GM12878 (cell line): ENCODE measurements around the gene PTPRM. TPM values are rescaled to one million over a fixed set of nuclear protein-coding genes. Genes with fewer than 3 reads are reported as not detected.

Experiments
- ATAC-seq: fragments of 200-7000 bp; cut with Tn5 transposase; 3 replicates; pipeline ENCODE4 v1.9.1; 2020; ENCODE audit warnings: mild to moderate bottlenecking, moderate library complexity
- BruUV-seq: library from RNA; stranded (reverse); fragments of 400-500 nt; replicated peaks from 2 replicates; lab custom pipeline; 2021; lab: Mats Ljungman, UMichigan
- CTCF ChIA-PET: fragments of 300-600 bp; sonication (Branson Sonifier 250); formaldehyde crosslinking; extraction: SDS; loops from one replicate; lab custom pipeline; 2021; ENCODE audit warnings: inconsistent platforms; lab: Yijun Ruan, JAX
- POLR2A ChIA-PET: fragments of 350-600 bp; formaldehyde crosslinking; extraction: SDS; loops from one replicate; lab custom pipeline; 2021; ENCODE audit warnings: inconsistent platforms; lab: Charles Lee
- RAD21 ChIA-PET: fragments of 300-600 bp; sonication (Branson Sonifier 250); formaldehyde crosslinking; loops from one replicate; lab custom pipeline; 2023; ENCODE audit warnings: antibody characterized with exemption; ENCODE audit not compliant: unreplicated experiment; lab: Charles Lee
- SMC1A ChIA-PET: fragments of 300-600 bp; sonication (Branson Sonifier 250); formaldehyde crosslinking; loops from one replicate; lab custom pipeline; 2023; ENCODE audit not compliant: unreplicated experiment, uncharacterized antibody; lab: Charles Lee
- DNase-seq: peaks from one replicate; pipeline ENCODE4 v3.0.0-alpha.2; 2011; ENCODE audit warnings: low read depth, low spot score
- FAIRE-seq: peaks from 3 replicates; lab custom pipeline; 2011; peaks lifted over from hg19 to GRCh38; lab: Jason Lieb, UNC
- H2AFZ ChIP-seq: 2 replicates; pipeline ENCODE4 v1.6.0; 2011; ENCODE audit warnings: low read depth, low read length, control low read depth; ENCODE audit not compliant: control insufficient read depth
- H3K27ac ChIP-seq: 2 replicates; pipeline ENCODE4 v1.5.1; 2011; ENCODE audit warnings: control low read depth; ENCODE audit not compliant: control insufficient read depth, insufficient read depth
- H3K27me3 ChIP-seq, 2 experiments: replicated peaks in 1 of 2; 2 replicates each; pipeline versions ENCODE4 v1.6.0 to v1.6.1; 2011; ENCODE audit warnings: low read length in 1 of 2; ENCODE audit not compliant: control insufficient read depth in 2 of 2, insufficient read depth in 2 of 2
- H3K36me3 ChIP-seq, 2 experiments: 2 replicates each; pipeline ENCODE4 v1.5.1; 2011; ENCODE audit warnings: low read length in 1 of 2; ENCODE audit not compliant: control insufficient read depth in 2 of 2, insufficient read depth in 2 of 2
- H3K4me1 ChIP-seq: 2 replicates; pipeline ENCODE4 v1.6.1; 2011; ENCODE audit warnings: mild to moderate bottlenecking, low read length, moderate library complexity, mixed read lengths; ENCODE audit not compliant: control insufficient read depth, insufficient read depth
- H3K4me2 ChIP-seq: 2 replicates; pipeline ENCODE4 v1.6.0; 2011; ENCODE audit warnings: control low read depth; ENCODE audit not compliant: control insufficient read depth, insufficient read depth
- H3K4me3 ChIP-seq: fragments of 200-600 bp; sonication (generic); 2 replicates; pipeline ENCODE4 v1.5.1; 2016
- H3K79me2 ChIP-seq: 2 replicates; pipeline ENCODE4 v1.6.0; 2011; ENCODE audit warnings: low read length; ENCODE audit not compliant: control insufficient read depth, insufficient read depth
- H3K9ac ChIP-seq: 2 replicates; pipeline ENCODE4 v1.8.0; 2011; ENCODE audit warnings: low read length, control low read depth, mixed read lengths; ENCODE audit not compliant: control insufficient read depth, insufficient read depth
- H3K9me3 ChIP-seq: replicated peaks from 3 replicates; pipeline ENCODE4 v1.5.1; 2011; ENCODE audit warnings: mild to moderate bottlenecking, low read length; ENCODE audit not compliant: control insufficient read depth, insufficient read depth
- H4K20me1 ChIP-seq: 2 replicates; pipeline ENCODE4 v1.6.0; 2011; ENCODE audit not compliant: control insufficient read depth, insufficient read depth
- BHLHE40 ChIP-seq, 2 experiments: fragments of 450-650 bp in 1 of 2; IDR thresholded peaks; 2 replicates each; pipeline ENCODE4 v1.6.1; 2011 to 2017; ENCODE audit warnings: low read depth in 2 of 2, borderline replicate concordance in 1 of 2, improper control_type of control experiment in 1 of 2, low read length in 1 of 2, mild to moderate bottlenecking in 1 of 2
- LARP7 ChIP-seq: fragments of 450-650 bp; IDR thresholded peaks from 2 replicates; pipeline ENCODE4 v1.6.1; 2017; ENCODE audit warnings: mild to moderate bottlenecking
- MYB ChIP-seq: fragments of 150-350 bp; IDR thresholded peaks from 2 replicates; pipeline ENCODE4 v1.6.1; 2014; ENCODE audit warnings: mild to moderate bottlenecking, low read depth, low read length, borderline replicate concordance
- NR2C2 ChIP-seq: IDR thresholded peaks from 2 replicates; pipeline ENCODE4 v1.6.1; 2011; ENCODE audit warnings: borderline replicate concordance, low read depth; ENCODE audit not compliant: control insufficient read depth, insufficient read length
- WGBS: methylation state at CpG from one replicate; pipeline ENCODE4 v1.1.6; 2016; ENCODE audit warnings: low lambda C conversion rate; ENCODE audit not compliant: insufficient replicate concordance, insufficient coverage; ENCODE audit errors: missing lambda C conversion rate; 5-methylcytosine and 5-hydroxymethylcytosine counted together
- in situ Hi-C: fragments of 300-500 bp; cut with MboI; formaldehyde crosslinking; loops from 9 replicates; pipeline ENCODE4 v1.14.3; 2018; ENCODE audit warnings: mixed read lengths
- intact Hi-C: fragments of 100-400 bp; cut with micrococcal nuclease; formaldehyde crosslinking; loops from one replicate; pipeline ENCODE4 v1.14.2; 2022; ENCODE audit not compliant: unreplicated experiment
- polyA plus RNA-seq, 11 experiments: library from polyadenylated mRNA; depleted of rRNA in 4 of 11; unstranded in 6 of 11; stranded (reverse) in 5 of 11; fragments of >200 nt; fragmentation: Nextera tagmentation in 4 of 11; fragmentation: Illumina TruSeq in 1 of 11; extraction: Ambion mirVana in 4 of 11; extraction: Trizol in 1 of 11; gene quantifications; 1 replicate in 1 of 11; 2 replicates in 10 of 11; pipeline versions ENCODE4 v1.2.1 to v1.2.3, GENCODE V29; 2011 to 2016; ENCODE audit warnings: inconsistent platforms in 2 of 11, missing spikeins in 2 of 11, low read depth in 1 of 11
- total RNA-seq, 4 experiments: library from RNA; depleted of rRNA in 3 of 4; stranded (reverse); fragments of >200 nt in 3 of 4; fragmentation: Illumina TruSeq in 1 of 4; extraction: Trizol in 1 of 4; gene quantifications; 2 replicates each; pipeline versions ENCODE4 v1.2.1 to v1.2.3, GENCODE V29; 2013 to 2021
- TF ChIP-seq, protein P1 (sequence below): IDR thresholded peaks from 2 replicates; pipeline ENCODE4 v1.6.1; 2012; ENCODE audit warnings: mild to moderate bottlenecking, low read depth, low read length
- TF ChIP-seq, protein P2 (sequence below): fragments of 450-650 bp; formaldehyde crosslinking; IDR thresholded peaks from 2 replicates; pipeline ENCODE4 v1.4.0; 2020; ENCODE audit warnings: mild to moderate bottlenecking, moderate library complexity

Gene PTPRM
- total and polyA plus RNA-seq, 10 of the 15 experiments (the other 5 are each of a cell fraction or from before 2014, with no cell fraction given): 0.07 to 22.6 (median 0.60) TPM

DNA sequence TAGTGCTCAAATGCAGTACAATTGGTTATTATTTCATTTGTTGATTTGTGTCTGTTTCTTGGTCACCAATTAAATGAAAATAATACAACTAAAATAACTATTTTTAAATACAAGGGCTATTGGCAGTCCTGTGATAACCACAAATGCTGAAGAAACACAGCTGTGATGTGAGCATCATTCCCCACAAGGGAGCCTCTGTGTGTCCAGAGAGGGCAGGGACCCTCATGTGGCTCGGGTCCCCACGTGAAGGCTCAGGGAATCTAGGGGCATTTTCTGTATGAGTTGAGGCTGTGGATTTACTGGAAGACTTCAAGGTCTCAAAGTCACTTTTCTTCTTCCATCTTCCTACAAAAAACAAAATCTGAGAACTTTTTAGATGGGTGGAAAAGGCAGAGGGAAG is 726.1 kb downstream of the PTPRM start (continued):
- TF ChIP-seq, protein P1, sequence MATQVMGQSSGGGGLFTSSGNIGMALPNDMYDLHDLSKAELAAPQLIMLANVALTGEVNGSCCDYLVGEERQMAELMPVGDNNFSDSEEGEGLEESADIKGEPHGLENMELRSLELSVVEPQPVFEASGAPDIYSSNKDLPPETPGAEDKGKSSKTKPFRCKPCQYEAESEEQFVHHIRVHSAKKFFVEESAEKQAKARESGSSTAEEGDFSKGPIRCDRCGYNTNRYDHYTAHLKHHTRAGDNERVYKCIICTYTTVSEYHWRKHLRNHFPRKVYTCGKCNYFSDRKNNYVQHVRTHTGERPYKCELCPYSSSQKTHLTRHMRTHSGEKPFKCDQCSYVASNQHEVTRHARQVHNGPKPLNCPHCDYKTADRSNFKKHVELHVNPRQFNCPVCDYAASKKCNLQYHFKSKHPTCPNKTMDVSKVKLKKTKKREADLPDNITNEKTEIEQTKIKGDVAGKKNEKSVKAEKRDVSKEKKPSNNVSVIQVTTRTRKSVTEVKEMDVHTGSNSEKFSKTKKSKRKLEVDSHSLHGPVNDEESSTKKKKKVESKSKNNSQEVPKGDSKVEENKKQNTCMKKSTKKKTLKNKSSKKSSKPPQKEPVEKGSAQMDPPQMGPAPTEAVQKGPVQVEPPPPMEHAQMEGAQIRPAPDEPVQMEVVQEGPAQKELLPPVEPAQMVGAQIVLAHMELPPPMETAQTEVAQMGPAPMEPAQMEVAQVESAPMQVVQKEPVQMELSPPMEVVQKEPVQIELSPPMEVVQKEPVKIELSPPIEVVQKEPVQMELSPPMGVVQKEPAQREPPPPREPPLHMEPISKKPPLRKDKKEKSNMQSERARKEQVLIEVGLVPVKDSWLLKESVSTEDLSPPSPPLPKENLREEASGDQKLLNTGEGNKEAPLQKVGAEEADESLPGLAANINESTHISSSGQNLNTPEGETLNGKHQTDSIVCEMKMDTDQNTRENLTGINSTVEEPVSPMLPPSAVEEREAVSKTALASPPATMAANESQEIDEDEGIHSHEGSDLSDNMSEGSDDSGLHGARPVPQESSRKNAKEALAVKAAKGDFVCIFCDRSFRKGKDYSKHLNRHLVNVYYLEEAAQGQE: no peak
- TF ChIP-seq MYB (no peak), LARP7 (no peak), BHLHE40 (IDR thresholded peaks at IDR 0.05; ENCODE audit: borderline replicate concordance in 1 of 2, low read depth in 2 of 2, low read length in 1 of 2) (no peak)

DNA sequence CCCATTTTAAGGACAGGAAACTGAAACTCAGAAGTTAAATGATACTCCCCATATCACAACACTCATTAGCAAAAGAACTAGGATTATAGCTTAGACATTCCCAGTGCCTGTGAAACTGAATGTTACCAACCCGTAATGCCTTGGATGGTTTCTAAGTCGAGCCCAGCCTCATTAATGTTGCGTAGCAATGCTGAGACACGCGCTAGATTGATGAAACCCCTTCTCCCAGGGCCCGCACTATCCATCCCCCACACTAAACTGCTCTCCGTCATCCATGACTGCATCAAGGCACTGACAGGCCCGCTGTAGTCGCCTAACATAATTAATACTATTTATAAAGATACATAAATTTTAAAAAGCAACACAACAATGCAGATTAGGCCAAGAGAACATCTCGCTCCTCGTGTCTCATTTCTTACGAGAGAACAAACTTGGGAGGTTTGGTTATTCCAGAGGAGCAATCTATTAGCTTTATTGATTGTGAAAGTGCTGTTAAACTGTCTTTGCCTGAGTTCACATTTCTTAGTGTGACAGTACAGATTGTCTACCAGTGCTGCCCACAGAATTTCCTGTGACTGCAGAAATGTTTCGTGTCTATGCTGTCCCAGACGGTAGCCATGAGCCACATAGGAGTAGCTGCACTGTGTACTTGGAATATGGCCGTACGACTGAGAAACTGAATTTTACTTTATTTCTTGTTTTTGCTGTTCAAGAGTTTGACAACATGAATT is 729.9 kb downstream of the PTPRM start:
- no TSS peak for BruUV-seq
- FAIRE-seq (no peak), ATAC-seq (no peak), DNase-seq (no peak)
- ChIA-PET RAD21 (interaction anchor here (0.8 kb wide), 1 partner anchor 32 kb away, joined by 3 read pairs; no protein-coding TSS in a partner anchor), SMC1A (interaction anchor here (1.5 to 1.6 kb wide), 2 partner anchors 12 to 31 kb away, joined by 3 to 5 read pairs; no protein-coding TSS in a partner anchor), POLR2A (no interaction called here), CTCF (interaction anchor here (0.5 to 1.1 kb wide), 2 partner anchors 14 to 114 kb away, joined by 3 read pairs; no protein-coding TSS in a partner anchor)
- Histone ChIP-seq H3K4me2 (no peak overlapping the region), H3K9me3 (no peaks in the 10 kb centered on the region), H4K20me1 (no peaks in the 10 kb centered on the region), H3K79me2 (no peaks in the 10 kb centered on the region), H3K36me3 (no peaks in the 10 kb centered on the region), H3K4me3 (no peak overlapping the region), H3K27me3 (no peaks in the 10 kb centered on the region; a peak in 2 of 4 replicates), H2AFZ (no peak overlapping the region), H3K9ac (no peak overlapping the region), H3K4me1 (no peaks in the 10 kb centered on the region), H3K27ac (no peak overlapping the region)
- TF ChIP-seq NR2C2: no peak
- TF ChIP-seq, protein P2, sequence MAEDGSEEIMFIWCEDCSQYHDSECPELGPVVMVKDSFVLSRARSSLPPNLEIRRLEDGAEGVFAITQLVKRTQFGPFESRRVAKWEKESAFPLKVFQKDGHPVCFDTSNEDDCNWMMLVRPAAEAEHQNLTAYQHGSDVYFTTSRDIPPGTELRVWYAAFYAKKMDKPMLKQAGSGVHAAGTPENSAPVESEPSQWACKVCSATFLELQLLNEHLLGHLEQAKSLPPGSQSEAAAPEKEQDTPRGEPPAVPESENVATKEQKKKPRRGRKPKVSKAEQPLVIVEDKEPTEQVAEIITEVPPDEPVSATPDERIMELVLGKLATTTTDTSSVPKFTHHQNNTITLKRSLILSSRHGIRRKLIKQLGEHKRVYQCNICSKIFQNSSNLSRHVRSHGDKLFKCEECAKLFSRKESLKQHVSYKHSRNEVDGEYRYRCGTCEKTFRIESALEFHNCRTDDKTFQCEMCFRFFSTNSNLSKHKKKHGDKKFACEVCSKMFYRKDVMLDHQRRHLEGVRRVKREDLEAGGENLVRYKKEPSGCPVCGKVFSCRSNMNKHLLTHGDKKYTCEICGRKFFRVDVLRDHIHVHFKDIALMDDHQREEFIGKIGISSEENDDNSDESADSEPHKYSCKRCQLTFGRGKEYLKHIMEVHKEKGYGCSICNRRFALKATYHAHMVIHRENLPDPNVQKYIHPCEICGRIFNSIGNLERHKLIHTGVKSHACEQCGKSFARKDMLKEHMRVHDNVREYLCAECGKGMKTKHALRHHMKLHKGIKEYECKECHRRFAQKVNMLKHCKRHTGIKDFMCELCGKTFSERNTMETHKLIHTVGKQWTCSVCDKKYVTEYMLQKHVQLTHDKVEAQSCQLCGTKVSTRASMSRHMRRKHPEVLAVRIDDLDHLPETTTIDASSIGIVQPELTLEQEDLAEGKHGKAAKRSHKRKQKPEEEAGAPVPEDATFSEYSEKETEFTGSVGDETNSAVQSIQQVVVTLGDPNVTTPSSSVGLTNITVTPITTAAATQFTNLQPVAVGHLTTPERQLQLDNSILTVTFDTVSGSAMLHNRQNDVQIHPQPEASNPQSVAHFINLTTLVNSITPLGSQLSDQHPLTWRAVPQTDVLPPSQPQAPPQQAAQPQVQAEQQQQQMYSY (CRISPR knock-in tag): no peak
- WGBS: 47% methylated on average over 16 of the region's 16 CpGs
- intact Hi-C loops: no loop called here
- in situ Hi-C loops: no loop called here
